HG03460 (cell line): ENCODE data around the gene CRISPLD2.

Source experiments
- ATAC-seq: cut with Tn5 transposase; IDR thresholded peaks from one replicate; pipeline ENCODE4 v1.9.1; 2021; ENCODE audit not compliant: unreplicated experiment

CRISPLD2 gene

GRCh38 chr16:84800158-84800978 is 19.4 kb upstream of the CRISPLD2 start:
- no peak for ATAC-seq

- no peak for ATAC-seq
Observed at GRCh38 chr16:84803146-84803545, 16.6 kb upstream of the CRISPLD2 start.

GRCh38 chr16:84804326-84804725 is 15.5 kb upstream of the CRISPLD2 start:
- no peak for ATAC-seq

- ATAC-seq: no peak
Observed at GRCh38 chr16:84806256-84806889, 13.4 kb upstream of the CRISPLD2 start.

- no peak for ATAC-seq
Observed at GRCh38 chr16:84806890-84807258, 12.9 kb upstream of the CRISPLD2 start.

GRCh38 chr16:84807776-84808175 is 12.0 kb upstream of the CRISPLD2 start:
- no peak for ATAC-seq

- no peak for ATAC-seq
Observed at GRCh38 chr16:84808826-84809225, 11.0 kb upstream of the CRISPLD2 start.

GRCh38 chr16:84810518-84811273 is 9.1 kb upstream of the CRISPLD2 start:
- no peak for ATAC-seq

- no peak for ATAC-seq
Observed at GRCh38 chr16:84811529-84811928, 8.3 kb upstream of the CRISPLD2 start.

GRCh38 chr16:84813141-84813934 is 6.4 kb upstream of the CRISPLD2 start:
- ATAC-seq: no peak

- ATAC-seq: no peak
Observed at GRCh38 chr16:84815462-84815861, 4.3 kb upstream of the CRISPLD2 start.

GRCh38 chr16:84816023-84816422 is 3.8 kb upstream of the CRISPLD2 start:
- no peak for ATAC-seq

GRCh38 chr16:84816485-84816884 is 3.3 kb upstream of the CRISPLD2 start:
- no peak for ATAC-seq

GRCh38 chr16:84817206-84817605 is 2.6 kb upstream of the CRISPLD2 start:
- no peak for ATAC-seq

GRCh38 chr16:84817613-84818012 is 2.2 kb upstream of the CRISPLD2 start:
- no peak for ATAC-seq

GRCh38 chr16:84818133-84818532 is 1.7 kb upstream of the CRISPLD2 start:
- ATAC-seq: no peak

- no peak for ATAC-seq
Observed at GRCh38 chr16:84818989-84819643, 669 bp upstream of the CRISPLD2 start.

- ATAC-seq: no peak
Observed at GRCh38 chr16:84820305-84820684, 510 bp downstream of the CRISPLD2 start.

- ATAC-seq: no peak
Observed at GRCh38 chr16:84820771-84821170, 986 bp downstream of the CRISPLD2 start.

- no peak for ATAC-seq
Observed at GRCh38 chr16:84821179-84821578, 1.4 kb downstream of the CRISPLD2 start.
